Right kidney (tissue), 1 donor: ENCODE measurements around the gene IL22RA1.

Experiments
- DNase-seq: peaks from one replicate; pipeline ENCODE4 v3.0.0-alpha.2; 2016

The IL22RA1 gene

GRCh38 chr1:24168245-24168644, 25.3 kb upstream of the IL22RA1 start:
- DNase-seq, result no peak

- DNase-seq, result no peak
These were observed 24.1 kb upstream of the IL22RA1 start for GRCh38 chr1:24167008-24167407.

DNA sequence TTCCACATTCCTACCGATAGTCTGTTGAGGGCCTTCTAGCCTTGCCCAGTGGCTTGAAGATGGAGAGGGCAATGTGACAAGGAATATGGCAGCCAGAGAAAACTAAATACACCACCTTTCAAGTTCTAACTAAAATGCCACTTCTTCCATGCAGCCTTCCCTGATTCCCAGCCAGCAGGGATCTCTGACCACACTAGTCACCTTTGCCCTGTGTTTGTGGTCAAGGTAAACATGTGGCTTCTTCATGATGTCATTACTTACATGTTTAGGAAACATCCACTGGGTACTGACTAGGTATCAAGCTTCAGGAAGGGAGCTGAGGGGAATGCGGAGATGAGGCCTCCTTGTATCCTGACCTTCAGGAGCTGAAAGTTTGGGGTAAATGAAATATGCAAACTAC, 22.6 kb upstream of the IL22RA1 start:
- DNase-seq, result no peak

- DNase-seq, result no peak
These were observed 21.1 kb upstream of the IL22RA1 start for GRCh38 chr1:24164004-24164403.

DNA sequence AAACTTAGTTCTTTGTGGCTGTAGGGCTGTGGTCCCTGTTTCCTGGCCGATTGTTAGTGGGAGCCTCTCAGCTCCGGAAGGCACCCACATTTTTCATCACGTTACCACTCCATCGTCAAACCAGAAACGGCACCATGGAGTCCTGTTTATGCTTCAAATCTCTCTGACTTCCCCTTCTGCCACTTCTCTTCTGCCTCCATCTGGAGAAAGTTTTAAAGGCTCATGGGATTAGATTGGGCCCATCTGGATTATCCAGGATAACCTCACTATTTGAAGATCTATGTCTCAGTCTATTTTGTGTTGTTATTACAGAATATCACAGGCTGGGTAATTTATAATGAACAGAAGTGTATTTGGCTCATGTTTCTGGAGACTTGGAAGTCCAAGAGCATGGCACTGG, 19.3 kb upstream of the IL22RA1 start:
- no peak for DNase-seq

GRCh38 chr1:24161270-24161669, 18.3 kb upstream of the IL22RA1 start:
- no peak for DNase-seq

DNA sequence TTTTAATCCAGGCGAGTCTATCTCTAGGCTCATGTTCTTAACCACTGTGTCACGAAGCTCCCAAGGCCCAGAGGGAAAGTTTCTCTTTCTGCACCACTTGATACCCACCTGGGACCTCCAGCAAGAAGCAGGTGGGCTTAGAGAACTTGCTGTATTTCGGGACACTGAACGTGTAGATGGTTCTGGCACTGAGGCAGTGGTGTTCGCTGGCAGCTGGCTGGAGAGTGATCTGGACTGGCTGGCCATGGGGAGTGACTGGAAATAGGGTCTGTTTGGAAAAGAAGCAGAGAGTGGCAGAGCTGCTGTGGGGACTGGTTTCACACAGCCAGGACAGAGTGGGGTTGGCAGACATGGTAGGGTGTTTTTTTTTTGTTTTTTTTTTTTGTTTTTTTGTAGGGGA, 16.4 kb upstream of the IL22RA1 start:
- DNase-seq, result no peak

DNA sequence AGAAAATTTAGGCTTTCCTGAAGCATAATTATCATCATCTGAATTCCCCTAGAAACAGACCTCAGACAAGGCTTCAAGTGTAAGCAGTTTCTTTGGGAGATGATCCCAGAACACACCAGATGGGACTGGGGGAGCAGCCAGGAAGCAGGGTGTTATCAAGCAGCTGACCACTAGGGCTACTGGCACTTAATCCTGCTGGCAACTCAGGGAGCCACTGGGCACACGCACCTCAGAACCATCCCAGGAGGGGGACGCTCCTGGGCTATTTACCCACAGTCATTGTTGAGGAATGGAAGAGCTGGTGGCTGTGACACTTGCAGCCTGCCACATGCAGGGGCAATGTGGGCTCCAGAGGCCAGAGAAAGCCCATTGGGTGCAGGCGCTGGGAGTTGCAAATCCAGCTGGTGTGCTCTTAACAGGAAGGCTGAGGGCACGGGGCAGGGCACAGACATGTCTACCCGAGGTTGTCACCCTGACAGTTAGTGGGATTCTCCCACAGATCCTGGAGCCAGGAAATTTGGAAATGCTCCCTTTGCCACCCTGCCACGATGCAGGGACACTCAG, 15.1 kb upstream of the IL22RA1 start:
- no peak for DNase-seq

GRCh38 chr1:24156542-24157260, 13.8 kb upstream of the IL22RA1 start:
- no peak for DNase-seq

DNA sequence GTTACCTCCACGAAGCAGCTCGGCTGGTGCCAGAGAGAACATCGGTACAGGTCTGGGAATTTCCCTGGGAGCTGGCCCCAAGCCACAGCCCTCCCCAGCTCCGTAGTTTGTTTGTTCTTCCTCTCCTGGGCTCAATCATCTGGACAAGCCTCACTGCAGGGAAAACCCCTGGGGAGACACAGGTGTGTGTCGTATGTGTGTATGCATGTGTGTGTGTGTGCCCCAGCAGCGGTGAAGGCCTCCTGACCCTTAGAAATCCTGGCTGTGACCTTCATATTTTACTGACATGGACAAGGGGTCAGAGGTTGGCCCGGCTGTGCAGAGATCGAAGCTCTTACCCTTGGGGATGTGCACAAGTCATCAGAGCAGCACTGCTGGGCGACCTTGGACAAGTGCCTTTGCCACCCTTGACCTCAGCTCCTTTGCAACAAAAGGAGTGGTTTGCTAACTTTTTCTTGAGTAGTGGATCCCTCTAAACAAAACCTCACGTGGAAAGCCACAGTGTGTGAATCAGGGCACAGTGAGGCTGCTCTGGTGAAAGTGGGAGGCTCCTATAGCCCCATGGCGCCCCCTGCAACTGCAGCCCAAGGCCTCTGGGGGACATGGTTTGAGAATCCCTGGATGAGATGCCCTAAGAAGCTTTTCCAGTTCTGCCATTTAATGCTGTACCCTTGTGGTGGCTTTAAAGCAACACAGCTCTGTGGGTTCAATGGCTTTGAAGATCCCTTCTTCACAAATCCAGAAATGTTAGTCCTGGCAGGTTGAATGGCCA, 12.3 kb upstream of the IL22RA1 start:
- DNase-seq, result no peak

GRCh38 chr1:24154215-24154614, 11.3 kb upstream of the IL22RA1 start:
- DNase-seq, result no peak

DNA sequence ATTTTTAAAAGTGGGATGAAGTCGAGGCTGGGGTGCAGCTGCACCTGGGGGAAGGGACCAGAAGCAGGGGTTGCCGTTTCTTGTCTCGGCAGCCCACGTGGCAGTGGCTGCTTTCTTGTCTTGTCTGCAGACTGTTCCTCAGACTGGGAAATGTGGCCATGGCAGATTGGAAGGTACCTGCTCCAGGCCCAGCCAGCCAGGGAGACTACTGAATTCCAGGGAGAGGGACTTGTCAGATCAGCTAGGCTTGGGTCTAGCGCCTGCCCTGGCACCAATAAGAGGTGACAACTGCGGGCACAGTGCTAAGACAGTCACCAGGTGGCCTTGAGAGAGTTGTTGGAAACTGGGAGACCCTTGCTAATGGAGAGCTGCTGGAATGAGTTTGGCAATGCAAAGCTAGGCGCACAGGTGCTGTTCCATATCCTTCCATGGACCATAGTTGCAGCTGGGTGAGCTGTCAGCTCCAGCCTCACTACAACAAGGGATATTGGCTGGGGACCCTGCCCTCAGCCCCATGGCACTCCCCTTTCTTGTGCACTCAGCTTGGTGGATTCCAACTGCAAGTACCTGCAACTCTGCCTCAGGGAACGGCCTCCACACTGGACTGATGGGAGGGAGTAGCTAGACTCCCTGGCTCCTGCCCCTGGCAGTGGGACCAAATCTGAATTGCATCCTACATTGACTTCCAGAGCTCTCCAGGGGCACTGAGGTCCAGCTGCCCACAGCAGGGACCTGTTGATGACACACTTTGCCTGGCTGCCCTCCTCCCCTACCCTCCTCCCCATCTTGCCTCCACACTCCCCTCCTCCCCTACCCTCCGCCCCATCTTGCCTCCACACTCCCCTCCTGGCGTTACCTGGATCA, 9.9 kb upstream of the IL22RA1 start:
- no peak for DNase-seq

DNA sequence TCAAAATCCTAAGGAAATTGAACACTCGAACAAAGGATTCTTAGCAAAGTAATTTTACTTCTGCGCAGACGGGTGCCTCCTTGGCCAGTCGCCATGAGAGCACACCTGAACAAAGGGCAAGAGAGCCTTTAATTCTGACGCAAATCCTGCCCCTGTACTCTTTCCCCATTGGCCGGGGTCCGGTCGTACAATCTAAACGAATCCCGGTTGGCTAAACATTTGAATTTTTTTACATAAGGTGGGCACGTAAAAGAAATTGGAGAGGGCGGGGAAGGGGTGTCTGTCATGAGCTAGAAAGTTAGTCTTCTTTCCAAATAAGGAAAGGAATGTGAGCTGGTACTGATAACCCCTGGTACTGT, 8.2 kb upstream of the IL22RA1 start:
- DNase-seq, result no peak

DNA sequence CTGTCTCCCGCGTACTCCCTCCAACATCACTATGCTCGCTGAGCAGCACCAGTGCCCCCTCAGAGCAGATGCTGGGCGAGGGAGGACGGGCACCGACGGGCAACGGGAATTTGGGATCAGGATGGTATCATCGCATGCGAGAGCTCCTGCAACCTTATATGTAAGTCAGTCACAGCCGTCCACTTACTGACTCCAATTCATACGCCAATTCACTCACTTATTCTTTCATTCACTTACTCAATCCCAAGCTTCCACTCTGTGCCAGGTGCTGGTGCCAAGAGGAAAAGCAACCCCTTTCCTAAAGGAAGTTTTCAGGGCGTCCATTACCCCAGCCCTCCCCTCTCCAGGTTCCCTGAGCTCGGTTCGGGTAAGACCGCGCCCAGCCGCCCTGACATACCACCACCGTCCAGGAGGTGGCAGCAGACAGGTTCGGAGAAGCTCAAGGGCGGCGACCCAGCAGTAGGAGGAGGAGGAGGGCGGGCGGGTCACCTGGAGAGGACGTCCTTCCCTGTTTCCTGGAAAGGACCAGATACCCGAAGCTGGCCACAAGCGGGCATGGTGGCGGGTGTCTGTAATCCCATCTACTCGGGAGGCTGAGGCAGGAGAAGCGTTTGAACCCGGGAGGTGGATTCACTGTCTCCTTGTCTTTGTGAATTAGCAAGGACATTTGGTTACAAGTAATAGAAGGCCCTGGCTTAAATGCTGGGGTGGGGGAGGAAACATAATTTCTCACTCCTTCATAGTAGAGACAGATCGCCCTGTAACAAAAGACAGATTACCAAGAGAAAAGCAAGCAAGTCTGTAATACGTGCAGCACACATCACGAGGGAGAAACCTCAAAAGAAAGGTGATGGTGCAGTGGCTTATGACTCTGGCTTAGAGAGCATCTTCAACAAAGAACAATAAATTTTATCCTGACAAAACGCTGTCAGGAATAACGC, 7.6 kb upstream of the IL22RA1 start:
- peak; percentile 86 for DNase-seq

DNA sequence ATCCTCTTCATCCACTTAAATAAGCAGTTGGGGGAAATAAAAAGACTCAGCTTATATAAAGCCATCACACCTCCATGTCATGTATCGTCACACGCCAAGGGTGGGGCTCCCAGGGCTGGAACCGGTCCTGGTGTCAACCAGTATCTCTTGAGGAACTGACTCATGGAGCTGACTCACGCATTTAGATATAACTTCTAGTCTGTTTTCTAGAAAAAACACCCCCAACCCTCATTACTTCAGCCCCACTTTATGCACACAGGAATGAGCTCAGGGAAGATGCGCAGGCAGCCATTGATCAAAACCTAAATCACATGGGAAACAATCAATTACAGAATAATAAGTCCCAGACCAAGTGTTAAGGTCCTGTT, 6.9 kb upstream of the IL22RA1 start:
- DNase-seq, result no peak

GRCh38 chr1:24147816-24148215, 4.9 kb upstream of the IL22RA1 start:
- no peak for DNase-seq

- no peak for DNase-seq
These were observed 4.3 kb upstream of the IL22RA1 start for GRCh38 chr1:24147194-24147593.

GRCh38 chr1:24141311-24141997, 1.5 kb downstream of the IL22RA1 start:
- DNase-seq, result no peak

- no peak for DNase-seq
These were observed 2.2 kb downstream of the IL22RA1 start for GRCh38 chr1:24140741-24141181.

DNA sequence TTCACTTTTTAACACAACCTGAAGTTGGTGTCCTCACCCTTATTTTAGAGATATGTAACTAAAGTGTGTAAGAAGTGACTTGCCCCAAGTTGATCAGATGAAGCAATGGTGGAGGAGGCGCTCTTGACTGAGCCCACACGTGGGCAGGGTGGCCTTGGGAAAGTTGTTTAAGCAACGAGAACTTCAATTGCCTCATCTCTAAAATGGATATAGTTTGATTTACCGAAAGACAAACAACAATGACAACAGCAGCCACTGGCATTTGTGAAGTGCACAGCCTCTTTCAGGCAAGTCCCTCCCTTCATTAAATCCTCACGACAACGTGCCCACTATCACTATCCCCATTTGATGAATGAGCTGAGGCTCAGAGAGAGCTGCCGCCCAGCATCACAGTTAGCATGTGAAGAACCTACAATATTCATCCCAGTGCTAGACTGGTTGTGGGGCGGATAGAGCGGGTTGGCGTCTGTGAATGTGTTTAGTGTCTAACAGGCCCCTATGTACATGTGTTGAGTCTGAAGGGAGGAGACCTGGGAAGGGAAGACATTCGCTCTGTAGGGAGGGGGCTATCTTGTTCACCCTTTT, 3.0 kb downstream of the IL22RA1 start:
- DNase-seq, result no peak

- no peak for DNase-seq
These were observed 3.8 kb downstream of the IL22RA1 start for GRCh38 chr1:24139222-24139489.
